ENCODE results near the gene HTRA3.

The HTRA3 gene

DNA sequence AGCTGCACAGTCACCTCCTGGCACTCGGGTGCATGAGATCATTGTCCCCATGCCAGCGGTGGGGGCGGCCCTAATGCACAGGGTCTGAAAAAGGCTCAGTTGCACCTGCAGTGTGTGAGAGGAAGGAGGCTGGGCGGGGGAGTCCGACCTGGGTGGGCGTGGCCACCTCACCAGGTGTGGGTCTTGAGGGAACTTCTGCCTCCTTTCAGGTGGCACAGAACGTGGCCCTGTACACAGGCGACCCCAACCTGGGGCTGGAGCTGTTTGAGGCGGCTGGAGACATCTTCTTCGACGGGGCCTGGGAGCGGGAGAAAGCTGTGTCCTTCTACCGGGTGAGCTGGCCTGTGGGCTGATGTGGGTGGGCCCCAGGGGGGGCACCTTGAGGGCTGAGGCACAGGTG lies 34.3 kb upstream of the HTRA3 start:
- no peak overlapping the region for H2AFZ ChIP-seq (ENCODE audit: low read depth, low read length)
- H3K27me3 ChIP-seq (ENCODE audit: low read depth, low read length) = no peaks in the 10 kb centered on the region
- TF ChIP-seq EZH2phosphoT487 (IDR thresholded peaks at IDR 0.05; ENCODE audit: low read depth) = no peak
- TF ChIP-seq, protein P1, sequence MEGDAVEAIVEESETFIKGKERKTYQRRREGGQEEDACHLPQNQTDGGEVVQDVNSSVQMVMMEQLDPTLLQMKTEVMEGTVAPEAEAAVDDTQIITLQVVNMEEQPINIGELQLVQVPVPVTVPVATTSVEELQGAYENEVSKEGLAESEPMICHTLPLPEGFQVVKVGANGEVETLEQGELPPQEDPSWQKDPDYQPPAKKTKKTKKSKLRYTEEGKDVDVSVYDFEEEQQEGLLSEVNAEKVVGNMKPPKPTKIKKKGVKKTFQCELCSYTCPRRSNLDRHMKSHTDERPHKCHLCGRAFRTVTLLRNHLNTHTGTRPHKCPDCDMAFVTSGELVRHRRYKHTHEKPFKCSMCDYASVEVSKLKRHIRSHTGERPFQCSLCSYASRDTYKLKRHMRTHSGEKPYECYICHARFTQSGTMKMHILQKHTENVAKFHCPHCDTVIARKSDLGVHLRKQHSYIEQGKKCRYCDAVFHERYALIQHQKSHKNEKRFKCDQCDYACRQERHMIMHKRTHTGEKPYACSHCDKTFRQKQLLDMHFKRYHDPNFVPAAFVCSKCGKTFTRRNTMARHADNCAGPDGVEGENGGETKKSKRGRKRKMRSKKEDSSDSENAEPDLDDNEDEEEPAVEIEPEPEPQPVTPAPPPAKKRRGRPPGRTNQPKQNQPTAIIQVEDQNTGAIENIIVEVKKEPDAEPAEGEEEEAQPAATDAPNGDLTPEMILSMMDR (IDR thresholded peaks at IDR 0.05; ENCODE audit: low read depth, low read length) = no peak
- no peak overlapping the region for H3K4me3 ChIP-seq (ENCODE audit: low read length)
- no peak overlapping the region for H3K9ac ChIP-seq (ENCODE audit: low read length)
- no peak overlapping the region for H3K27ac ChIP-seq (ENCODE audit: low read length)
- no peaks in the 10 kb centered on the region for H4K20me1 ChIP-seq (ENCODE audit: insufficient read depth, low read length)
- H3K9me3 ChIP-seq (ENCODE audit: insufficient read depth, low read length) = no peaks in the 10 kb centered on the region
- H3K36me3 ChIP-seq (replicated peaks; ENCODE audit: low read depth, low read length) = peaks cover 15% of the 10 kb centered on the region
- H3K4me2 ChIP-seq (ENCODE audit: low read length) = 0 out of 2 replicates have a peak overlapping the region, but pooled peaks have one; percentile 10
- H3K79me2 ChIP-seq (ENCODE audit: low read length) = peaks cover 5% of the 10 kb centered on the region
- peaks cover 56% of the 10 kb centered on the region for H3K4me1 ChIP-seq (ENCODE audit: low read length)

DNA sequence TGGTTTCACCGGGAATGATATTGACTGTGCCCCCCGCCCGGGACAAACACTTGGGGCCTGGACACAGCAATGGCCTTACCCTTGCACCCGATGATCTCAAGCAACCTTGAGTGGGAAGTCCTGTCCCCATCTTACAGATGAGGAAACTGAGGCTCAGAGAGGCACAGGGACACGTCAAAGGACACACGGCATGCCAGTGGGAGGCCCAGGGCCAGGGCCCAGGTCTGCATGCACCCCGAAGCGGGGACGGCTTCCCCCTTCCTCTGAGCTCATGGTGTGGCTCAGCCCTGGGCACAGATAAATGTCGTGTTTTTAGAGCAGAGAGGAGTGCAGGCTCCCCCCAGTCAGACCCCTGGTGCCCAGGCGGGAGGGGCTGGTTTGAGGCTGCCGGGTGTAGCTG lies 33.9 kb upstream of the HTRA3 start:
- Histone ChIP-seq H3K4me3 (ENCODE audit: low read length) (no peak overlapping the region), H3K79me2 (ENCODE audit: low read length) (peaks cover 5% of the 10 kb centered on the region), H3K27ac (ENCODE audit: low read length) (no peak overlapping the region), H4K20me1 (ENCODE audit: insufficient read depth, low read length) (no peaks in the 10 kb centered on the region), H3K27me3 (ENCODE audit: low read depth, low read length) (no peaks in the 10 kb centered on the region), H2AFZ (ENCODE audit: low read depth, low read length) (no peak overlapping the region), H3K4me2 (ENCODE audit: low read length) (no peak overlapping the region), H3K4me1 (ENCODE audit: low read length) (peaks cover 51% of the 10 kb centered on the region), H3K36me3 (replicated peaks; ENCODE audit: low read depth, low read length) (peaks cover 15% of the 10 kb centered on the region), H3K9ac (ENCODE audit: low read length) (no peak overlapping the region), H3K9me3 (ENCODE audit: insufficient read depth, low read length) (no peaks in the 10 kb centered on the region)
- no peak for TF ChIP-seq EZH2phosphoT487 (IDR thresholded peaks at IDR 0.05; ENCODE audit: low read depth)

DNA sequence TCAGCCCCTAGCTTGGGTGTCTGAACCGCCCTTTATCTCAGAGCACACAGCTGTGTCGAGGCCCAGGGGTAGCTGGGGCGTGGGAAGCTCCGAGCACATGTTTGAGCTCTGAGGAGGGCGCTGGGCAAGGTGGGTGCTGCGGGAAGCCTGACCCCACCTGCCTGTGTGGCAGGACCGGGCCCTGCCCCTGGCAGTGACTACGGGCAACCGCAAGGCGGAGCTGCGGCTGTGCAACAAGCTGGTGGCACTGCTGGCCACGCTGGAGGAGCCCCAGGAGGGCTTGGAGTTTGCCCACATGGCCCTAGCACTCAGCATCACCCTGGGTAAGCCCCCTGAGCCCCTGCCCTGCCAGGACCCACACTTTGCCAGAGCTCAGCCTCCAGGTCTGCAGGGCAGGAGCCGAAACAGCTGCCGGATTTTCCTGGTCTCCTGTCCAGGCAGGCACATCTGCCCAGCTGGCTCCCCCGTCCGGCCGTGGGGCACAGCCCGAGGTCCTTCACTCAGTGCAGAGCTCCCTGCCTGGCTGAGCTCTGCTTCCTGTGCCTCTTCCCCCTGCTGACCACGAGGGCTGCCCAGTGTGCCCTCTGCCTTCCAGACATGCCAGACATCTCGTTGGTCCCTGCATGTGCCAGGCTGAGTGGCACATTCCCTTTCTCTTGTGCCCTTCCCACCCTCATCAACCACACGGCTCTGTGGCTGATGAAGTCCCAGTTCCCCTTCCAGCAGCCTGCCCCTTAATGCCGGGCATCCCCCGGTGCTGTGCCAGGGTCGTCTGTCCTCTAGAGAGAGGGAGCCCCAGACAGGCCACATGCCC lies 33.2 kb upstream of the HTRA3 start:
- no peak overlapping the region for H3K4me3 ChIP-seq (ENCODE audit: low read length)
- no peak overlapping the region for H3K4me2 ChIP-seq (ENCODE audit: low read length)
- H2AFZ ChIP-seq (ENCODE audit: low read depth, low read length) = no peak overlapping the region
- H4K20me1 ChIP-seq (ENCODE audit: insufficient read depth, low read length) = no peaks in the 10 kb centered on the region
- no peak overlapping the region for H3K27ac ChIP-seq (ENCODE audit: low read length)
- no peak overlapping the region for H3K9ac ChIP-seq (ENCODE audit: low read length)
- no peaks in the 10 kb centered on the region for H3K9me3 ChIP-seq (ENCODE audit: insufficient read depth, low read length)
- no peaks in the 10 kb centered on the region for H3K27me3 ChIP-seq (ENCODE audit: low read depth, low read length)
- peaks cover 15% of the 10 kb centered on the region for H3K36me3 ChIP-seq (replicated peaks; ENCODE audit: low read depth, low read length)
- TF ChIP-seq EZH2phosphoT487 (IDR thresholded peaks at IDR 0.05; ENCODE audit: low read depth) = no peak
- TF ChIP-seq, protein P1 (IDR thresholded peaks at IDR 0.05; ENCODE audit: low read depth, low read length) = peak; percentile 38
- peaks cover 45% of the 10 kb centered on the region for H3K4me1 ChIP-seq (ENCODE audit: low read length)
- H3K79me2 ChIP-seq (ENCODE audit: low read length) = peaks cover under 1% of the 10 kb centered on the region

DNA sequence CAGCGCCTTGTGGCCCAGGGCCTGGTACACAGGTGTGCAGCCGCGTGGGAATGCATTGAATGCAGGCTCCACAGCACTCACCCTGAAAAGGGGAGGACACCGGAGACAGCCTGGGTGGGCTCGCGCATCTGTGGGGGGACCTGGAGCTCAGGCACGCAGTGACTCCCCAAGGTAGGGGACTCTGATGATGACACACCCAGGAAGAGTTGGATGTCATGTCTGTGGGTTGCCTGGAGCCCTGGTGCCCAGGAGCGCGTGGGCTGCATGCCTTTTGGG lies 32.7 kb upstream of the HTRA3 start:
- no peak overlapping the region for H3K4me2 ChIP-seq (ENCODE audit: low read length)
- H3K9ac ChIP-seq (ENCODE audit: low read length) = no peak overlapping the region
- no peak overlapping the region for H2AFZ ChIP-seq (ENCODE audit: low read depth, low read length)
- no peak overlapping the region for H3K27ac ChIP-seq (ENCODE audit: low read length)
- peaks cover 15% of the 10 kb centered on the region for H3K36me3 ChIP-seq (replicated peaks; ENCODE audit: low read depth, low read length)
- H4K20me1 ChIP-seq (ENCODE audit: insufficient read depth, low read length) = no peaks in the 10 kb centered on the region
- no peaks in the 10 kb centered on the region for H3K27me3 ChIP-seq (ENCODE audit: low read depth, low read length)
- no peak overlapping the region for H3K4me3 ChIP-seq (ENCODE audit: low read length)
- no peaks in the 10 kb centered on the region for H3K79me2 ChIP-seq (ENCODE audit: low read length)
- H3K9me3 ChIP-seq (ENCODE audit: insufficient read depth, low read length) = no peaks in the 10 kb centered on the region
- TF ChIP-seq, protein P1 (IDR thresholded peaks at IDR 0.05; ENCODE audit: low read depth, low read length) = no peak
- TF ChIP-seq EZH2phosphoT487 (IDR thresholded peaks at IDR 0.05; ENCODE audit: low read depth) = no peak
- peaks cover 46% of the 10 kb centered on the region for H3K4me1 ChIP-seq (ENCODE audit: low read length)
